Measurements from ENCODE around the gene ZCCHC17.
"Not testable (repeated sequence)": the region's sequence is repeated elsewhere in the genome, so short reads cannot be mapped to it uniquely, and the experiment has no call there.

ZCCHC17 gene

GRCh38 chr1:31264790-31265386, 31.9 kb upstream of the ZCCHC17 start:
- peaks cover 11% of the 10 kb centered on the region for H3K36me3 ChIP-seq (replicated peaks; ENCODE audit: low read depth, low read length)
- H3K79me2 ChIP-seq (ENCODE audit: low read length): no peaks in the 10 kb centered on the region
- H4K20me1 ChIP-seq (ENCODE audit: insufficient read depth, low read length): no peaks in the 10 kb centered on the region
- no peak overlapping the region for H3K4me2 ChIP-seq (ENCODE audit: low read length)
- no peaks in the 10 kb centered on the region for H3K27me3 ChIP-seq (ENCODE audit: low read depth, low read length)
- H3K27ac ChIP-seq (ENCODE audit: low read length): no peak overlapping the region
- TF ChIP-seq EZH2phosphoT487 (IDR thresholded peaks at IDR 0.05; ENCODE audit: low read depth) (no peak), CTCF (IDR thresholded peaks at IDR 0.05; ENCODE audit: low read depth, low read length) (no peak)
- H3K4me3 ChIP-seq (ENCODE audit: low read length): no peak overlapping the region
- no peak overlapping the region for H3K9ac ChIP-seq (ENCODE audit: low read length)
- no peaks in the 10 kb centered on the region for H3K4me1 ChIP-seq (ENCODE audit: low read length)
- H3K9me3 ChIP-seq (ENCODE audit: insufficient read depth, low read length): no peaks in the 10 kb centered on the region
- no peak overlapping the region for H2AFZ ChIP-seq (ENCODE audit: low read depth, low read length)

GRCh38 chr1:31266547-31266946, 30.3 kb upstream of the ZCCHC17 start:
- H3K79me2 ChIP-seq (ENCODE audit: low read length): no peaks in the 10 kb centered on the region
- H3K4me2 ChIP-seq (ENCODE audit: low read length): no peak overlapping the region
- H3K4me3 ChIP-seq (ENCODE audit: low read length): no peak overlapping the region
- no peak overlapping the region for H2AFZ ChIP-seq (ENCODE audit: low read depth, low read length)
- TF ChIP-seq CTCF (IDR thresholded peaks at IDR 0.05; ENCODE audit: low read depth, low read length) (no peak), EZH2phosphoT487 (IDR thresholded peaks at IDR 0.05; ENCODE audit: low read depth) (no peak)
- H3K27me3 ChIP-seq (ENCODE audit: low read depth, low read length): no peaks in the 10 kb centered on the region
- no peaks in the 10 kb centered on the region for H3K9me3 ChIP-seq (ENCODE audit: insufficient read depth, low read length)
- peaks cover 13% of the 10 kb centered on the region for H3K36me3 ChIP-seq (replicated peaks; ENCODE audit: low read depth, low read length)
- no peaks in the 10 kb centered on the region for H3K4me1 ChIP-seq (ENCODE audit: low read length)
- no peaks in the 10 kb centered on the region for H4K20me1 ChIP-seq (ENCODE audit: insufficient read depth, low read length)
- H3K9ac ChIP-seq (ENCODE audit: low read length): no peak overlapping the region
- no peak overlapping the region for H3K27ac ChIP-seq (ENCODE audit: low read length)

- Histone ChIP-seq H3K27ac (ENCODE audit: low read length) (no peak overlapping the region), H3K79me2 (ENCODE audit: low read length) (peaks cover 13% of the 10 kb centered on the region), H3K36me3 (replicated peaks; ENCODE audit: low read depth, low read length) (peaks cover 14% of the 10 kb centered on the region)
Observed at GRCh38 chr1:31272369-31272768, 24.5 kb upstream of the ZCCHC17 start.

GRCh38 chr1:31273619-31274018, 23.2 kb upstream of the ZCCHC17 start:
- Histone ChIP-seq H3K27ac (ENCODE audit: low read length) (no peak overlapping the region), H3K79me2 (ENCODE audit: low read length) (peaks cover 13% of the 10 kb centered on the region), H3K9me3 (ENCODE audit: insufficient read depth, low read length) (no peaks in the 10 kb centered on the region), H3K4me3 (ENCODE audit: low read length) (no peak overlapping the region), H3K4me1 (ENCODE audit: low read length) (no peaks in the 10 kb centered on the region), H4K20me1 (ENCODE audit: insufficient read depth, low read length) (no peaks in the 10 kb centered on the region), H3K27me3 (ENCODE audit: low read depth, low read length) (no peaks in the 10 kb centered on the region), H3K36me3 (replicated peaks; ENCODE audit: low read depth, low read length) (peaks cover 17% of the 10 kb centered on the region), H3K9ac (ENCODE audit: low read length) (no peak overlapping the region), H3K4me2 (ENCODE audit: low read length) (no peak overlapping the region), H2AFZ (ENCODE audit: low read depth, low read length) (no peak overlapping the region)
- TF ChIP-seq CTCF (IDR thresholded peaks at IDR 0.05; ENCODE audit: low read depth, low read length): no peak

More at GRCh38 chr1:31272369-31272768, 24.5 kb upstream of the ZCCHC17 start:
- Histone ChIP-seq H3K9ac (ENCODE audit: low read length) (no peak overlapping the region), H3K4me2 (ENCODE audit: low read length) (no peak overlapping the region), H3K9me3 (ENCODE audit: insufficient read depth, low read length) (no peaks in the 10 kb centered on the region), H2AFZ (ENCODE audit: low read depth, low read length) (no peak overlapping the region), H3K27me3 (ENCODE audit: low read depth, low read length) (no peaks in the 10 kb centered on the region), H4K20me1 (ENCODE audit: insufficient read depth, low read length) (no peaks in the 10 kb centered on the region), H3K4me3 (ENCODE audit: low read length) (no peak overlapping the region), H3K4me1 (ENCODE audit: low read length) (no peaks in the 10 kb centered on the region)
- no peak for TF ChIP-seq EZH2phosphoT487 (IDR thresholded peaks at IDR 0.05; ENCODE audit: low read depth)
- no peak for TF ChIP-seq CTCF (IDR thresholded peaks at IDR 0.05; ENCODE audit: low read depth, low read length)

- not testable (repeated sequence) for H3K4me1 ChIP-seq (ENCODE audit: low read length); H2AFZ ChIP-seq (ENCODE audit: low read depth, low read length); H3K27me3 ChIP-seq (ENCODE audit: low read depth, low read length); H3K79me2 ChIP-seq (ENCODE audit: low read length); H3K4me3 ChIP-seq (ENCODE audit: low read length); H3K9ac ChIP-seq (ENCODE audit: low read length); H3K27ac ChIP-seq (ENCODE audit: low read length); H4K20me1 ChIP-seq (ENCODE audit: insufficient read depth, low read length); H3K4me2 ChIP-seq (ENCODE audit: low read length); H3K9me3 ChIP-seq (ENCODE audit: insufficient read depth, low read length)
- H3K36me3 ChIP-seq (replicated peaks; ENCODE audit: low read depth, low read length): peaks cover 19% of the 10 kb centered on the region
Observed at GRCh38 chr1:31282426-31282825, 14.4 kb upstream of the ZCCHC17 start.

GRCh38 chr1:31287791-31288190, 9.0 kb upstream of the ZCCHC17 start:
- not testable (repeated sequence) for H4K20me1 ChIP-seq (ENCODE audit: insufficient read depth, low read length); H3K9ac ChIP-seq (ENCODE audit: low read length); H3K9me3 ChIP-seq (ENCODE audit: insufficient read depth, low read length); H3K4me1 ChIP-seq (ENCODE audit: low read length); H2AFZ ChIP-seq (ENCODE audit: low read depth, low read length); H3K4me2 ChIP-seq (ENCODE audit: low read length); H3K79me2 ChIP-seq (ENCODE audit: low read length); H3K27ac ChIP-seq (ENCODE audit: low read length); H3K4me3 ChIP-seq (ENCODE audit: low read length); H3K27me3 ChIP-seq (ENCODE audit: low read depth, low read length)
- peaks cover 13% of the 10 kb centered on the region for H3K36me3 ChIP-seq (replicated peaks; ENCODE audit: low read depth, low read length)
